HepG2 (cell line): ENCODE data around the gene TAS1R3. TPM values are rescaled to one million over a fixed set of nuclear protein-coding genes. Genes with fewer than 3 reads are reported as not detected.

Experiments
- BATF2 ChIP-seq: sonication (generic); formaldehyde crosslinking; IDR thresholded peaks from 2 replicates; pipeline ENCODE4 v1.8.0; 2022; ENCODE audit warnings: mild to moderate bottlenecking, missing genetic modification reagents, moderate library complexity
- FIP1L1 ChIP-seq: fragments of 200-400 bp; formaldehyde crosslinking; IDR thresholded peaks from 2 replicates; pipeline ENCODE4 v1.6.1; 2018; ENCODE audit warnings: low read depth, mild to moderate bottlenecking, low read length, moderate library complexity, borderline replicate concordance; ENCODE audit not compliant: insufficient read depth
- THAP9 ChIP-seq: sonication (generic); formaldehyde crosslinking; IDR thresholded peaks from 2 replicates; pipeline ENCODE4; 2020; ENCODE audit warnings: missing genetic modification reagents, mild to moderate bottlenecking, borderline replicate concordance
- ZBTB8A ChIP-seq: sonication (generic); formaldehyde crosslinking; IDR thresholded peaks from 2 replicates; pipeline ENCODE4 v1.4.0; 2020; ENCODE audit warnings: mild to moderate bottlenecking, low read depth, missing genetic modification reagents, borderline replicate concordance
- ZFX ChIP-seq: sonication (generic); formaldehyde crosslinking; IDR thresholded peaks from 2 replicates; pipeline ENCODE4 v1.4.0; 2020; ENCODE audit warnings: mild to moderate bottlenecking, low read depth, missing genetic modification reagents, moderate library complexity
- ZNF281 ChIP-seq: sonication (generic); formaldehyde crosslinking; IDR thresholded peaks from 2 replicates; pipeline ENCODE4 v1.4.0; 2020; ENCODE audit warnings: missing genetic modification reagents, borderline replicate concordance
- ZNF331 ChIP-seq: sonication (generic); formaldehyde crosslinking; IDR thresholded peaks from 2 replicates; pipeline ENCODE4 v1.4.0; 2020; ENCODE audit warnings: missing genetic modification reagents
- polyA plus RNA-seq, 8 experiments: library from polyadenylated mRNA; depleted of rRNA in 3 of 8; stranded (reverse) in 7 of 8; unstranded in 1 of 8; fragments of >200 nt; fragmentation: Illumina TruSeq in 4 of 8; extraction: Trizol in 4 of 8; gene quantifications; 2 replicates each; pipeline versions ENCODE4 v1.2.1 to v1.2.3, GENCODE V29; 2011 to 2016; ENCODE audit warnings: low read depth in 4 of 8, missing spikeins in 1 of 8, mixed read lengths in 1 of 8; ENCODE audit not compliant: insufficient read depth in 1 of 8
- total RNA-seq, 5 experiments: library from RNA; depleted of rRNA; stranded (reverse); fragments of >200 nt; fragmentation: Illumina TruSeq; extraction: Trizol; gene quantifications; 2 replicates each; pipeline ENCODE4 v1.2.3, GENCODE V29; 2016; ENCODE audit warnings: low read depth in 1 of 5
- TF ChIP-seq, protein P1 (sequence below): sonication (generic); formaldehyde crosslinking; IDR thresholded peaks from 2 replicates; pipeline ENCODE4 v1.4.0; 2020; ENCODE audit warnings: missing genetic modification reagents
- TF ChIP-seq, protein P2 (sequence below): sonication (generic); formaldehyde crosslinking; IDR thresholded peaks from 2 replicates; pipeline ENCODE4 v1.4.0; 2020; ENCODE audit warnings: missing genetic modification reagents

TAS1R3 gene
- total and polyA plus RNA-seq, 2 of the 13 experiments (the other 11 are each of a cell fraction or from before 2014, with no cell fraction given) = 0.13 to 0.15 TPM

GRCh38 chr1:1324524-1325287 lies 6.4 kb upstream of the TAS1R3 start, which contains the start of the genes CPTP and INTS11 (continued):
- TF ChIP-seq, protein P1, sequence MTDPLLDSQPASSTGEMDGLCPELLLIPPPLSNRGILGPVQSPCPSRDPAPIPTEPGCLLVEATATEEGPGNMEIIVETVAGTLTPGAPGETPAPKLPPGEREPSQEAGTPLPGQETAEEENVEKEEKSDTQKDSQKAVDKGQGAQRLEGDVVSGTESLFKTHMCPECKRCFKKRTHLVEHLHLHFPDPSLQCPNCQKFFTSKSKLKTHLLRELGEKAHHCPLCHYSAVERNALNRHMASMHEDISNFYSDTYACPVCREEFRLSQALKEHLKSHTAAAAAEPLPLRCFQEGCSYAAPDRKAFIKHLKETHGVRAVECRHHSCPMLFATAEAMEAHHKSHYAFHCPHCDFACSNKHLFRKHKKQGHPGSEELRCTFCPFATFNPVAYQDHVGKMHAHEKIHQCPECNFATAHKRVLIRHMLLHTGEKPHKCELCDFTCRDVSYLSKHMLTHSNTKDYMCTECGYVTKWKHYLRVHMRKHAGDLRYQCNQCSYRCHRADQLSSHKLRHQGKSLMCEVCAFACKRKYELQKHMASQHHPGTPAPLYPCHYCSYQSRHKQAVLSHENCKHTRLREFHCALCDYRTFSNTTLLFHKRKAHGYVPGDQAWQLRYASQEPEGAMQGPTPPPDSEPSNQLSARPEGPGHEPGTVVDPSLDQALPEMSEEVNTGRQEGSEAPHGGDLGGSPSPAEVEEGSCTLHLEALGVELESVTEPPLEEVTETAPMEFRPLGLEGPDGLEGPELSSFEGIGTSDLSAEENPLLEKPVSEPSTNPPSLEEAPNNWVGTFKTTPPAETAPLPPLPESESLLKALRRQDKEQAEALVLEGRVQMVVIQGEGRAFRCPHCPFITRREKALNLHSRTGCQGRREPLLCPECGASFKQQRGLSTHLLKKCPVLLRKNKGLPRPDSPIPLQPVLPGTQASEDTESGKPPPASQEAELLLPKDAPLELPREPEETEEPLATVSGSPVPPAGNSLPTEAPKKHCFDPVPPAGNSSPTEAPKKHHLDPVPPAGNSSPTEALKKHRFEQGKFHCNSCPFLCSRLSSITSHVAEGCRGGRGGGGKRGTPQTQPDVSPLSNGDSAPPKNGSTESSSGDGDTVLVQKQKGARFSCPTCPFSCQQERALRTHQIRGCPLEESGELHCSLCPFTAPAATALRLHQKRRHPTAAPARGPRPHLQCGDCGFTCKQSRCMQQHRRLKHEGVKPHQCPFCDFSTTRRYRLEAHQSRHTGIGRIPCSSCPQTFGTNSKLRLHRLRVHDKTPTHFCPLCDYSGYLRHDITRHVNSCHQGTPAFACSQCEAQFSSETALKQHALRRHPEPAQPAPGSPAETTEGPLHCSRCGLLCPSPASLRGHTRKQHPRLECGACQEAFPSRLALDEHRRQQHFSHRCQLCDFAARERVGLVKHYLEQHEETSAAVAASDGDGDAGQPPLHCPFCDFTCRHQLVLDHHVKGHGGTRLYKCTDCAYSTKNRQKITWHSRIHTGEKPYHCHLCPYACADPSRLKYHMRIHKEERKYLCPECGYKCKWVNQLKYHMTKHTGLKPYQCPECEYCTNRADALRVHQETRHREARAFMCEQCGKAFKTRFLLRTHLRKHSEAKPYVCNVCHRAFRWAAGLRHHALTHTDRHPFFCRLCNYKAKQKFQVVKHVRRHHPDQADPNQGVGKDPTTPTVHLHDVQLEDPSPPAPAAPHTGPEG (CRISPR knock-in tag) = peak; percentile 97
- TF ChIP-seq FIP1L1 (no peak), BATF2 (CRISPR knock-in tag) (no peak), THAP9 (peak; percentile 54; the same call in 1 of the 2 replicates), ZBTB8A (CRISPR knock-in tag) (no peak), ZFX (CRISPR knock-in tag) (peak; percentile 91), ZNF331 (CRISPR knock-in tag) (0 out of 2 replicates have a peak, but pooled peaks have one; percentile 26), ZNF281 (CRISPR knock-in tag) (no peak)
- TF ChIP-seq, protein P2, sequence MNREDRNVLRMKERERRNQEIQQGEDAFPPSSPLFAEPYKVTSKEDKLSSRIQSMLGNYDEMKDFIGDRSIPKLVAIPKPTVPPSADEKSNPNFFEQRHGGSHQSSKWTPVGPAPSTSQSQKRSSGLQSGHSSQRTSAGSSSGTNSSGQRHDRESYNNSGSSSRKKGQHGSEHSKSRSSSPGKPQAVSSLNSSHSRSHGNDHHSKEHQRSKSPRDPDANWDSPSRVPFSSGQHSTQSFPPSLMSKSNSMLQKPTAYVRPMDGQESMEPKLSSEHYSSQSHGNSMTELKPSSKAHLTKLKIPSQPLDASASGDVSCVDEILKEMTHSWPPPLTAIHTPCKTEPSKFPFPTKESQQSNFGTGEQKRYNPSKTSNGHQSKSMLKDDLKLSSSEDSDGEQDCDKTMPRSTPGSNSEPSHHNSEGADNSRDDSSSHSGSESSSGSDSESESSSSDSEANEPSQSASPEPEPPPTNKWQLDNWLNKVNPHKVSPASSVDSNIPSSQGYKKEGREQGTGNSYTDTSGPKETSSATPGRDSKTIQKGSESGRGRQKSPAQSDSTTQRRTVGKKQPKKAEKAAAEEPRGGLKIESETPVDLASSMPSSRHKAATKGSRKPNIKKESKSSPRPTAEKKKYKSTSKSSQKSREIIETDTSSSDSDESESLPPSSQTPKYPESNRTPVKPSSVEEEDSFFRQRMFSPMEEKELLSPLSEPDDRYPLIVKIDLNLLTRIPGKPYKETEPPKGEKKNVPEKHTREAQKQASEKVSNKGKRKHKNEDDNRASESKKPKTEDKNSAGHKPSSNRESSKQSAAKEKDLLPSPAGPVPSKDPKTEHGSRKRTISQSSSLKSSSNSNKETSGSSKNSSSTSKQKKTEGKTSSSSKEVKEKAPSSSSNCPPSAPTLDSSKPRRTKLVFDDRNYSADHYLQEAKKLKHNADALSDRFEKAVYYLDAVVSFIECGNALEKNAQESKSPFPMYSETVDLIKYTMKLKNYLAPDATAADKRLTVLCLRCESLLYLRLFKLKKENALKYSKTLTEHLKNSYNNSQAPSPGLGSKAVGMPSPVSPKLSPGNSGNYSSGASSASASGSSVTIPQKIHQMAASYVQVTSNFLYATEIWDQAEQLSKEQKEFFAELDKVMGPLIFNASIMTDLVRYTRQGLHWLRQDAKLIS (CRISPR knock-in tag) = no peak
